ENCODE results near the gene PCYT1A. TPM values are rescaled to one million over a fixed set of nuclear protein-coding genes. Genes with fewer than 3 reads are reported as not detected.

The PCYT1A gene
- total RNA-seq, 2 donors from 2014 or later = 78.1 to 82.0 TPM

- Mint-ChIP-seq H3K4me3 (no peak overlapping the region), H3K4me1 (peaks cover 2% of the 10 kb centered on the region), H3K27ac (peak overlapping the region; percentile 37), H3K36me3 (ENCODE audit: low read depth) (peaks cover 8% of the 10 kb centered on the region), H3K27me3 (no peaks in the 10 kb centered on the region)
- no peaks in the 10 kb centered on the region for H3K9me3 ChIP-seq (ENCODE audit: control insufficient read depth, low read length, poor library complexity, severe bottlenecking)
- ATAC-seq (no peak), DNase-seq (no peak)
Measured at GRCh38 chr3:196241704-196242103, 45.8 kb downstream of the PCYT1A start.

DNA sequence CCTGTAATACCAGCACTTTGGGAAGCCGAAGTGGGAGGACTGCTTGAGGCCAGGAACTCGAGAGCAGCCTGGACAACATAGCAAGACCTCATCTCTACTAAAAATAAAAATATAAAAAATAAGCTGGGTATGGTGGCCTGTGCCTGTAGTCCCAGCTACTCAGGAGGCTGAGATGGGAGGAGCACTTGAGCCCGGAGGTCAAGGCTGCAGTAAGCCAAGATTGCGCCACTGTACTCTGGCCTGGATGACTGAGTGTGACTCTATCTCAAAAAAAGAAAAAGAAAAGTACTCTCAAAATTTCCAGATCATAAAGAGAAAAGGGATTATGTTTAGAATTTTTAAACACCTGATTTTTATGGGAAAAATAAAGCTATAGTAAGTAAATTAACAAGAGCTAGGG lies 47.1 kb downstream of the PCYT1A start:
- no peaks in the 10 kb centered on the region for H3K9me3 ChIP-seq (ENCODE audit: control insufficient read depth, low read length, poor library complexity, severe bottlenecking)
- Mint-ChIP-seq H3K4me3 (no peak overlapping the region), H3K4me1 (peaks cover 11% of the 10 kb centered on the region), H3K27ac (no peak overlapping the region), H3K36me3 (ENCODE audit: low read depth) (peaks cover 8% of the 10 kb centered on the region), H3K27me3 (no peaks in the 10 kb centered on the region)
- DNase-seq = no peak
- no peak for ATAC-seq

- Mint-ChIP-seq H3K4me3 (no peak overlapping the region), H3K36me3 (ENCODE audit: low read depth) (peaks cover 8% of the 10 kb centered on the region), H3K4me1 (peaks cover 12% of the 10 kb centered on the region), H3K27ac (peak overlapping the region; percentile 76), H3K27me3 (no peaks in the 10 kb centered on the region)
- no peaks in the 10 kb centered on the region for H3K9me3 ChIP-seq (ENCODE audit: control insufficient read depth, low read length, poor library complexity, severe bottlenecking)
- ATAC-seq (no peak), DNase-seq (no peak)
Measured at GRCh38 chr3:196238612-196239560, 48.6 kb downstream of the PCYT1A start.

DNA sequence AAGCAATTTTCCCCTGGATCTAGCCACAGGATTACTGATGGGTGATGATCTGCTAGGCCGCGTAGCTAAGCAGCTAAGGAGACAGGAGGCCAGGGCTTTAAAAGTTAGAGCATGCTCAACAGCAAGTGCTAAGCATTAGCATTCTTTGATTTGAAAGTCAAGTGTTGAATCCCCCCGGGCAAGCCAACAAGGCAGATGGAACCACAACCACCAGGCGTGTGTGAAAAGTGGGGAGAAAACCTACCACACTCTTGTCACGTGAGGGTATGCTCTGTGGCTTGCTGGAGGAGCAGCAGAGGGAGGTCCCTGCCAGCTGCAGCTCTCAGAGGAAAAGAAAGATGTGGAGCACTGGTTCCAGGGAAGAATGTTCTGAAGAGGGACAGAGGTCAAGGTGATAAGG lies 50.3 kb downstream of the PCYT1A start:
- no peaks in the 10 kb centered on the region for H3K27me3 Mint-ChIP-seq
- no peak for ATAC-seq
- H3K27ac Mint-ChIP-seq = peak overlapping the region; percentile 16
- H3K9me3 ChIP-seq (ENCODE audit: control insufficient read depth, low read length, poor library complexity, severe bottlenecking) = no peaks in the 10 kb centered on the region
- H3K4me3 Mint-ChIP-seq = no peak overlapping the region
- no peak for DNase-seq
- H3K36me3 Mint-ChIP-seq (ENCODE audit: low read depth) = peaks cover 8% of the 10 kb centered on the region
- peaks cover 12% of the 10 kb centered on the region for H3K4me1 Mint-ChIP-seq

GRCh38 chr3:196236223-196236622 lies 51.3 kb downstream of the PCYT1A start:
- H3K4me1 Mint-ChIP-seq = peaks cover 14% of the 10 kb centered on the region
- ATAC-seq (no peak), DNase-seq (no peak)
- no peak overlapping the region for H3K4me3 Mint-ChIP-seq
- no peak overlapping the region for H3K27ac Mint-ChIP-seq
- H3K36me3 Mint-ChIP-seq (ENCODE audit: low read depth) = peaks cover 8% of the 10 kb centered on the region
- H3K27me3 Mint-ChIP-seq = no peaks in the 10 kb centered on the region
- H3K9me3 ChIP-seq (ENCODE audit: control insufficient read depth, low read length, poor library complexity, severe bottlenecking) = no peaks in the 10 kb centered on the region

GRCh38 chr3:196235452-196236122 lies 51.9 kb downstream of the PCYT1A start:
- Mint-ChIP-seq H3K27ac (peak overlapping the region; percentile 27), H3K4me3 (no peak overlapping the region), H3K36me3 (ENCODE audit: low read depth) (peaks cover 8% of the 10 kb centered on the region), H3K4me1 (peaks cover 16% of the 10 kb centered on the region), H3K27me3 (no peaks in the 10 kb centered on the region)
- ATAC-seq = no peak
- no peaks in the 10 kb centered on the region for H3K9me3 ChIP-seq (ENCODE audit: control insufficient read depth, low read length, poor library complexity, severe bottlenecking)
- no peak for DNase-seq

DNA sequence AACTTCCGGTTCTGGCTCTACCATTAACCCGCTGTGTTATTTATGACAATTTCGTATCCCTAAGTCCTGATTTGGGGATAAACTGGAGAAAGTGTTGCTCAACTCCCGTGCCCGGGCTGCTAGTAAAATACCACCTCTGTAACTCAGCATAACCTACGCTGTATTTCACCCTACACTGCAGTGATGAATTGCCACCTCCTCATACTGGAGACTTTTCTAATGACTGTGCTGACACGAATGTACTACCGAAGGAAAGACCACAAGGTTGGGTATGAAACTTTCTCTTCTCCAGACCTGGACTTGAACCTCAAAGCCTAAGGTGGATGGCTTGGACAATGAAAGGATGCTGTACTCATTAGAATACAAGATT lies 54.7 kb downstream of the PCYT1A start:
- ATAC-seq = no peak
- H3K36me3 Mint-ChIP-seq (ENCODE audit: low read depth) = peaks cover 2% of the 10 kb centered on the region
- peak overlapping the region; percentile 19 for H3K27ac Mint-ChIP-seq
- no peaks in the 10 kb centered on the region for H3K9me3 ChIP-seq (ENCODE audit: control insufficient read depth, low read length, poor library complexity, severe bottlenecking)
- no peaks in the 10 kb centered on the region for H3K27me3 Mint-ChIP-seq
- H3K4me3 Mint-ChIP-seq = no peak overlapping the region
- no peak for DNase-seq
- peaks cover 16% of the 10 kb centered on the region for H3K4me1 Mint-ChIP-seq

GRCh38 chr3:196232154-196232881 lies 55.2 kb downstream of the PCYT1A start:
- H3K36me3 Mint-ChIP-seq (ENCODE audit: low read depth) = peaks cover 2% of the 10 kb centered on the region
- no peak overlapping the region for H3K27ac Mint-ChIP-seq
- no peaks in the 10 kb centered on the region for H3K9me3 ChIP-seq (ENCODE audit: control insufficient read depth, low read length, poor library complexity, severe bottlenecking)
- no peaks in the 10 kb centered on the region for H3K27me3 Mint-ChIP-seq
- ATAC-seq (no peak), DNase-seq (no peak)
- H3K4me3 Mint-ChIP-seq = no peak overlapping the region
- H3K4me1 Mint-ChIP-seq = peaks cover 16% of the 10 kb centered on the region

DNA sequence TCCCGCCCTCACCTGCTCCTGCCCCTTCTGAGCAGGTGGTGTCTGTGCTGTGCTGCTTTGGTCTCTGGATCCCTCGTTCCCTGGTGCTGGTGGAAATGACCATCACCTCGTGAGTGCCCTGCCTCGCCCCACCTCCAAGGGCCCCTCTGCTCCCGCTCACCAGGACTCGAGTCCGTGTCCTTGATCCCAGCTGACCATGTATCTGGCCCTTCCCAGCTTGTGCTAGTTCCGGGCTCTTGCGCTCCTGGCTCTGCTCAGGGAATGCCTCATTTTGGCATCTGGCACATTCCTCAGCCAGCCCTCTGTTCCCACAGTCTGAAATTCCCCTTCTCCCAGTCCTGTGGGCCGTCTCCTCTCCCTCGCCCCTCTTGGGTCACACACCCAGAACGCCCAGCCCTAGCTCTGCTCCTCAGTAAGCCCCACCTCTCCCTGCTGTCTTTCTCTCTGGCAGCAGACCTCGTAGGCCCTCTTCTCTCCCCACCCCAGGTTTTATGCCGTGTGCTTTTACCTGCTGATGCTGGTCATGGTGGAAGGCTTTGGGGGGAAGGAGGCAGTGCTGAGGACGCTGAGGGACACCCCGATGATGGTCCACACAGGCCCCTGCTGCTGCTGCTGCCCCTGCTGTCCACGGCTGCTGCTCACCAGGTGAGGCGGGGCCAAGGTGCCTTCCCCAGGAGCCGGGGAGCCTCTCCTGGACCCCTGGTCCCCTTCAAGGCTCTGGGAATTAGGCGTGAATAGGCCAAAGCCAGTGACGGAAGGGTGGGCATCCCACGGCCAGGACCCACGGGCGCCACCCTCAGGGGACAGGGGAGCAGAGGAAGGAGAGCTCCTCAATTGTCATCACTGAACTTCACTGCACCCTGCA lies 59.7 kb downstream of the PCYT1A start:
- H3K9me3 ChIP-seq (ENCODE audit: control insufficient read depth, low read length, poor library complexity, severe bottlenecking) = no peaks in the 10 kb centered on the region
- DNase-seq = no peak
- Mint-ChIP-seq H3K27me3 (no peaks in the 10 kb centered on the region), H3K27ac (no peak overlapping the region), H3K4me3 (no peak overlapping the region), H3K4me1 (peaks cover 4% of the 10 kb centered on the region), H3K36me3 (ENCODE audit: low read depth) (no peaks in the 10 kb centered on the region)
- ATAC-seq = no peak

GRCh38 chr3:196227121-196227561 lies 60.4 kb downstream of the PCYT1A start:
- H3K27me3 Mint-ChIP-seq = no peaks in the 10 kb centered on the region
- no peak for DNase-seq
- no peak overlapping the region for H3K4me3 Mint-ChIP-seq
- peaks cover 4% of the 10 kb centered on the region for H3K4me1 Mint-ChIP-seq
- H3K9me3 ChIP-seq (ENCODE audit: control insufficient read depth, low read length, poor library complexity, severe bottlenecking) = no peaks in the 10 kb centered on the region
- H3K36me3 Mint-ChIP-seq (ENCODE audit: low read depth) = no peaks in the 10 kb centered on the region
- no peak overlapping the region for H3K27ac Mint-ChIP-seq
- no peak for ATAC-seq

- no peaks in the 10 kb centered on the region for H3K4me1 Mint-ChIP-seq
- no peaks in the 10 kb centered on the region for H3K9me3 ChIP-seq (ENCODE audit: control insufficient read depth, low read length, poor library complexity, severe bottlenecking)
- H3K36me3 Mint-ChIP-seq (ENCODE audit: low read depth) = no peaks in the 10 kb centered on the region
- no peak for ATAC-seq
- H3K4me3 Mint-ChIP-seq = no peak overlapping the region
- H3K27me3 Mint-ChIP-seq = no peaks in the 10 kb centered on the region
- no peak overlapping the region for H3K27ac Mint-ChIP-seq
- DNase-seq = no peak
Measured at GRCh38 chr3:196225763-196226364, 61.7 kb downstream of the PCYT1A start.

DNA sequence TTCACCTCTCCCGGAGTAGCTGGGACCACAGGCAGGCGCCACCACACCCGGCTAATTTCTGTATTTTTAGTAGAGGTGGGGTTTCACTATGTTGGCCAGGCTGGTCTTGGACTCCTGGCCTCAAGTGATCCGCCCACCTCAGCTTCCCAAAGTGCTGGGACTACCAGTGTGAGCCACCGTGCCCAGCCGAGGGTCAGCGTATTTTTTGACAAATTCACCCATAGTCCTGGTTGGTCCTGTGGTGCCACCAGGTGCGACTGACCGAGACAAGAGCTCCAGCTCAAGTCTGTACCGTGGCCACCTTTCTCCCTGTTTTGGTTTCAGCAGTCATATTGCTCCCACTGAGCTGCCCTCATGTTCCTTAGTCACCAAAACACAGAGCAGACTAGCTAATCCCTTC lies 62.4 kb downstream of the PCYT1A start:
- H3K27ac Mint-ChIP-seq = no peak overlapping the region
- ATAC-seq (no peak), DNase-seq (no peak)
- peaks cover 3% of the 10 kb centered on the region for H3K4me1 Mint-ChIP-seq
- no peak overlapping the region for H3K4me3 Mint-ChIP-seq
- no peaks in the 10 kb centered on the region for H3K27me3 Mint-ChIP-seq
- no peaks in the 10 kb centered on the region for H3K9me3 ChIP-seq (ENCODE audit: control insufficient read depth, low read length, poor library complexity, severe bottlenecking)
- H3K36me3 Mint-ChIP-seq (ENCODE audit: low read depth) = no peaks in the 10 kb centered on the region

Data from T-helper 17 cell (primary cell).